PFSK-1 (cell line): ENCODE data around the gene NXPE4.

Source experiments
- FOXP2 ChIP-seq: optimal IDR thresholded peaks from 2 replicates; pipeline ENCODE3; 2011; ENCODE audit warnings: borderline replicate concordance, control low read depth, inconsistent platforms; ENCODE audit not compliant: insufficient read depth; ENCODE audit errors: extremely low read length, extremely low read depth
- POLR2AphosphoS5 ChIP-seq: IDR thresholded peaks from 2 replicates; pipeline ENCODE4 v1.6.1; 2012; ENCODE audit warnings: low read depth, mild to moderate bottlenecking, control low read depth, low read length, moderate library complexity
- SIN3A ChIP-seq: IDR thresholded peaks from 2 replicates; pipeline ENCODE4 v1.6.1; 2012; ENCODE audit warnings: mild to moderate bottlenecking, low read length, moderate library complexity, borderline replicate concordance; ENCODE audit not compliant: insufficient read depth
- TAF1 ChIP-seq: IDR thresholded peaks from 2 replicates; pipeline ENCODE4 v1.6.1; 2012; ENCODE audit warnings: low read length, control low read depth, borderline replicate concordance; ENCODE audit not compliant: insufficient read depth
- TF ChIP-seq, protein P1 (sequence below), 2 experiments: IDR thresholded peaks; 2 replicates each; pipeline versions ENCODE4 v1.6.1 to v1.8.0; 2011 to 2012; ENCODE audit warnings: low read depth in 2 of 2, low read length in 2 of 2, control low read depth in 1 of 2, inconsistent platforms in 1 of 2, mild to moderate bottlenecking in 1 of 2, moderate library complexity in 1 of 2; ENCODE audit not compliant: insufficient read depth in 1 of 2

NXPE4 gene

DNA sequence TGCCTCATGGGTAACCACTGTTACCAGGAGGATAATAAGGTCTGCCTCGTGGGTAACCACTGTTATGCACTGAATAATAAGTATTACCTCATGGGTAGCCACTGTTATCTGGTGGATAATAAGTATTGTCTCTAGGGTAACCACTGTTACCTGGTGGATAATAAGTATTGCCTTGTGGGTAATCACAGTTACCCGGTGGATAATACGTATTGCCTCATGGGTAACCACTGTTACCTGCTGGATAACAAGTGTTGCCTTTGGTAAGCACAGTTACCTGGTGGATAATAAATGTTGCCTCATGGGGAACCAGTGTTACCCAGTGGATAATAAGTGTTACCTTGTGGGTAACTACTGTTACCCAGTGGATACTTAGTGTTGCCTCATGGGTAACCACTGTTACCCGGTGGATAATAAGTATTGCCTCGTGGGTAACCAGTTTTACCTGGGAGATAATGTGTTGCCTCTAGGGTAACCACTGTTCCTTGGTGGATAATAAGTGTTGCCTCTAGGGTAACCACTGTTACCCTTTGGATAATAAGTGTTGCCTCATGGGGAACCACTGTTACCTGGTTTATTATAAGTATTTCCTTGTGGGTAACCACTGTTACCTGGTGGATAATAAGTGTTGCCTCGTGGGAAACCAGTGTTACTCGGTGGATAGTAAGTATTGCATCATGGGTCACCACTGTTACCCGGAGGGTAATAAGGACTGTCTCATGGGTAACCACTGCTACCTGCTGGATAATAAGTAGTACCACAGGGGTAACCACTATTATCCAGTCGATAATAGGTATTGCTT, 10.6 kb upstream of the NXPE4 start:
- no peak for TF ChIP-seq SIN3A
- no peak for TF ChIP-seq POLR2AphosphoS5
- TF ChIP-seq, protein P1, sequence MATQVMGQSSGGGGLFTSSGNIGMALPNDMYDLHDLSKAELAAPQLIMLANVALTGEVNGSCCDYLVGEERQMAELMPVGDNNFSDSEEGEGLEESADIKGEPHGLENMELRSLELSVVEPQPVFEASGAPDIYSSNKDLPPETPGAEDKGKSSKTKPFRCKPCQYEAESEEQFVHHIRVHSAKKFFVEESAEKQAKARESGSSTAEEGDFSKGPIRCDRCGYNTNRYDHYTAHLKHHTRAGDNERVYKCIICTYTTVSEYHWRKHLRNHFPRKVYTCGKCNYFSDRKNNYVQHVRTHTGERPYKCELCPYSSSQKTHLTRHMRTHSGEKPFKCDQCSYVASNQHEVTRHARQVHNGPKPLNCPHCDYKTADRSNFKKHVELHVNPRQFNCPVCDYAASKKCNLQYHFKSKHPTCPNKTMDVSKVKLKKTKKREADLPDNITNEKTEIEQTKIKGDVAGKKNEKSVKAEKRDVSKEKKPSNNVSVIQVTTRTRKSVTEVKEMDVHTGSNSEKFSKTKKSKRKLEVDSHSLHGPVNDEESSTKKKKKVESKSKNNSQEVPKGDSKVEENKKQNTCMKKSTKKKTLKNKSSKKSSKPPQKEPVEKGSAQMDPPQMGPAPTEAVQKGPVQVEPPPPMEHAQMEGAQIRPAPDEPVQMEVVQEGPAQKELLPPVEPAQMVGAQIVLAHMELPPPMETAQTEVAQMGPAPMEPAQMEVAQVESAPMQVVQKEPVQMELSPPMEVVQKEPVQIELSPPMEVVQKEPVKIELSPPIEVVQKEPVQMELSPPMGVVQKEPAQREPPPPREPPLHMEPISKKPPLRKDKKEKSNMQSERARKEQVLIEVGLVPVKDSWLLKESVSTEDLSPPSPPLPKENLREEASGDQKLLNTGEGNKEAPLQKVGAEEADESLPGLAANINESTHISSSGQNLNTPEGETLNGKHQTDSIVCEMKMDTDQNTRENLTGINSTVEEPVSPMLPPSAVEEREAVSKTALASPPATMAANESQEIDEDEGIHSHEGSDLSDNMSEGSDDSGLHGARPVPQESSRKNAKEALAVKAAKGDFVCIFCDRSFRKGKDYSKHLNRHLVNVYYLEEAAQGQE (IDR thresholded peaks at IDR 0.05; ENCODE audit: insufficient read depth in 1 of 2, low read depth in 2 of 2, low read length in 2 of 2), result no peak
- TF ChIP-seq TAF1, result no peak
- no peak for TF ChIP-seq FOXP2

DNA sequence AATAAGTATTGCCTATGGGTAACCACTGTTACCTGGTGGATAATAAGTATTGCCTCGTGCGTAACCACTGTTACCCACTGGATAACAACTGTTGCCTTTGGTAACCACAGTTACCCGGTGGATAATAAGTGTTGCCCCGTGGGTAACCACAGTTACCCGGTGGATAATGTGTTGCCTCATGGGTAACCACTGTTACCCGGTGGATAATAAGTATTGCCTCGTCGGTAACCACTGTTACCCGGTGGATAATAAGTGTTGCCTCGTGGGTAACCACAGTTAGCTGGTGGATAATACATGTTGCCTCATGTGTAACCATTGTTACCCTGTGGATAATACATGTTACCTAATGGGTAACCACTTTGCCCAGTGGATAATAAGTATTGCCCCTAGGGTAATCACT, 9.8 kb upstream of the NXPE4 start:
- no peak for TF ChIP-seq SIN3A
- TF ChIP-seq, protein P1 (IDR thresholded peaks at IDR 0.05; ENCODE audit: insufficient read depth in 1 of 2, low read depth in 2 of 2, low read length in 2 of 2), result no peak
- no peak for TF ChIP-seq FOXP2

DNA sequence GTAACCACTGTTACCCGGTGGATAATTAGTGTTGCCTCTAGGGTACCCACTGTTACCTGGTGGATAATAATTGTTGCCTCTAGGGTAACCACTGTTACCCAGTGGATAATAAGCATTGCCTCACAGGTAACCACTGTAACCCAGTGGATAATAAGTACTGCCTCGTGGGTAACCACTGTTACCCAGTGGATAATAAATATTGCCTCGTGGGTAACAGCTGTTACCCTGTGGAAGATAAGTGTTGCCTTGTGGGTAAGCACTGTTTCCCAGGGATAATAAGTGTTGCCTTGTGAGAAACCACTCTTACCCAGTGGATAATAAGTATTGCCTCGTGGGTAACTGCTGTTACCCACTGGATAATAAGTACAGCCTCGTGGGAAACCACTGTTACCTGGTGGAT, 9.3 kb upstream of the NXPE4 start:
- TF ChIP-seq TAF1 (no peak), SIN3A (no peak), FOXP2 (no peak), POLR2AphosphoS5 (no peak)
- TF ChIP-seq, protein P1 (IDR thresholded peaks at IDR 0.05; ENCODE audit: insufficient read depth in 1 of 2, low read depth in 2 of 2, low read length in 2 of 2), result no peak

DNA sequence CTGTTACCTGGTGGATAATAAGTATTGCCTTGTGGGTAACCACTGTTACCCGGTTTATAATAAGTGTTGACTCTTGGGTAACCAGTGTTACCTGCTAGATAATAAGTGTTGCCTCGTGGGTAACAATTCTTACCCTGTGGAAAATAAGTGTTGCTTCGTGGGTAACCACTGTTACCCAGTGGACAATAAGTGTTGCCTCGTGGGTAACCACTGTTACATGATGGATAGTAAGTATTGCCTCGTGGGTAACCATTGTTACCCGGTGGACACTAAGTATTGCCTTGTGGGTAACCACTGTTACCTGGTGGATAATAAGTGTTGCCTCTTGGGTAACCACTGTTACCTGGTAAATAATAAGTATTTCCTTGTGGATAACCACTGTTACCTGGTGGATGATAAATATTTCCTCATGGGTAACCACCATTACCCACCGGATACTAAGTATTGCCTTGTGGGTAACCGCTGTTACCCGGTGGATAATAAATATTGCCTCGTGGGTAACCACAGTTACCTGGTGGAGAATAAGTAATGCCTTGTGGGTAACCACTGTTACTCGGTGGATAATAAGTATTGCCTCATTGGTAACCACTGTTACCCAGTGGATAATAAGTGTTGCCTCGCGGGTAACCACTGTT, 8.7 kb upstream of the NXPE4 start:
- TF ChIP-seq POLR2AphosphoS5 (no peak), SIN3A (no peak), TAF1 (no peak), FOXP2 (no peak)
- TF ChIP-seq, protein P1 (IDR thresholded peaks at IDR 0.05; ENCODE audit: insufficient read depth in 1 of 2, low read depth in 2 of 2, low read length in 2 of 2), result no peak
